Gastrocnemius medialis (tissue), 4 donors: ENCODE measurements around the gene NDRG4.

Experiments used
- POLR2A ChIP-seq, 2 donors: fragments of 450-650 bp; IDR thresholded peaks; one replicate each; pipeline ENCODE4 v1.6.1; 2017; ENCODE audit warnings: antibody characterized with exemption in 2 of 2, mild to moderate bottlenecking in 2 of 2, moderate library complexity in 2 of 2
- TF ChIP-seq, protein P1 (sequence below), 5 experiments: fragments of 450-650 bp in 3 of 5; fragments of 200-600 bp in 2 of 5; sonication (generic) in 2 of 5; IDR thresholded peaks in 4 of 5; conservative IDR thresholded peaks in 1 of 5; 1 replicate in 4 of 5; 2 replicates in 1 of 5; pipeline ENCODE4 v1.5.1; 2016 to 2019; ENCODE audit warnings: antibody characterized with exemption in 5 of 5, mild to moderate bottlenecking in 3 of 5, moderate library complexity in 3 of 5

DNA sequence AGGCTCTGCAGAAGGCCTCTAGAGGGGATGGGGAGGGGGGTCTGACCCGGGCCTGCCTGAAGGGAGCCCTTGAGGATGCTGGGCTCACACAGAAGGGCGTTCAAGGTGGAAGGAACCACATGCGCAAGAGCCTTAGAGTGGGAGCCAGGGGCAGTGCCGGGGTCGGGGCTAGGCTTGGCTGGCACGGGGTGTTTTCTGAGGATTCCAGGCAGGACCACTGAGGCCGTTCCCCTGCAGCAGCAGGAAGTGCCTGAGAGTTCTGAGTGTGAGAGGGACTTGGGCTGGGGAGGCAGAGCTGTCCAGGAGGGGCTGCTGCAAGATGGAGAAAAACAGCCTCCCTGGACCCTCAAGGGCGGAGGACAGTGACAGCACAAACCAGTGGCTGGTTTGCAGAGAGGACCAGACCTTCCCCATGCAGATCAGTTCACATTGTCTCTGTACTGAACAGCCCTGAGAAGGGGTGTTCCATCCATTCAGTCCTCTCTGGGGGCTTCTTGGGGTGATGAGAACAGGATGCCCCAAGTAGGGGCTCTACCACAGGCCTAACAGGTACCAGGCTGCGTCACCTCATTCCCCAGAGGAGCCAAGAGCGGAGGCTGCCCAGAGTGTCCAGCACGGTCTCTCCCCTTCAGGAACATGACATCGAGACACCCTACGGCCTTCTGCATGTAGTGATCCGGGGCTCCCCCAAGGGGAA is 3.4 kb downstream of the NDRG4 start:
- TF ChIP-seq, protein P1, sequence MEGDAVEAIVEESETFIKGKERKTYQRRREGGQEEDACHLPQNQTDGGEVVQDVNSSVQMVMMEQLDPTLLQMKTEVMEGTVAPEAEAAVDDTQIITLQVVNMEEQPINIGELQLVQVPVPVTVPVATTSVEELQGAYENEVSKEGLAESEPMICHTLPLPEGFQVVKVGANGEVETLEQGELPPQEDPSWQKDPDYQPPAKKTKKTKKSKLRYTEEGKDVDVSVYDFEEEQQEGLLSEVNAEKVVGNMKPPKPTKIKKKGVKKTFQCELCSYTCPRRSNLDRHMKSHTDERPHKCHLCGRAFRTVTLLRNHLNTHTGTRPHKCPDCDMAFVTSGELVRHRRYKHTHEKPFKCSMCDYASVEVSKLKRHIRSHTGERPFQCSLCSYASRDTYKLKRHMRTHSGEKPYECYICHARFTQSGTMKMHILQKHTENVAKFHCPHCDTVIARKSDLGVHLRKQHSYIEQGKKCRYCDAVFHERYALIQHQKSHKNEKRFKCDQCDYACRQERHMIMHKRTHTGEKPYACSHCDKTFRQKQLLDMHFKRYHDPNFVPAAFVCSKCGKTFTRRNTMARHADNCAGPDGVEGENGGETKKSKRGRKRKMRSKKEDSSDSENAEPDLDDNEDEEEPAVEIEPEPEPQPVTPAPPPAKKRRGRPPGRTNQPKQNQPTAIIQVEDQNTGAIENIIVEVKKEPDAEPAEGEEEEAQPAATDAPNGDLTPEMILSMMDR (IDR thresholded peaks at IDR 0.05 in 4 of 5, conservative IDR thresholded peaks at IDR 0.05 in 1 of 5): no peak
- no peak for TF ChIP-seq POLR2A (IDR thresholded peaks at IDR 0.05)
